Measurements from ENCODE around the gene CAMTA1. TPM values are rescaled to one million over a fixed set of nuclear protein-coding genes. Genes with fewer than 3 reads are reported as not detected.

Gene CAMTA1
- total RNA-seq, 2 donors from 2014 or later = 55.3 to 69.5 TPM

DNA sequence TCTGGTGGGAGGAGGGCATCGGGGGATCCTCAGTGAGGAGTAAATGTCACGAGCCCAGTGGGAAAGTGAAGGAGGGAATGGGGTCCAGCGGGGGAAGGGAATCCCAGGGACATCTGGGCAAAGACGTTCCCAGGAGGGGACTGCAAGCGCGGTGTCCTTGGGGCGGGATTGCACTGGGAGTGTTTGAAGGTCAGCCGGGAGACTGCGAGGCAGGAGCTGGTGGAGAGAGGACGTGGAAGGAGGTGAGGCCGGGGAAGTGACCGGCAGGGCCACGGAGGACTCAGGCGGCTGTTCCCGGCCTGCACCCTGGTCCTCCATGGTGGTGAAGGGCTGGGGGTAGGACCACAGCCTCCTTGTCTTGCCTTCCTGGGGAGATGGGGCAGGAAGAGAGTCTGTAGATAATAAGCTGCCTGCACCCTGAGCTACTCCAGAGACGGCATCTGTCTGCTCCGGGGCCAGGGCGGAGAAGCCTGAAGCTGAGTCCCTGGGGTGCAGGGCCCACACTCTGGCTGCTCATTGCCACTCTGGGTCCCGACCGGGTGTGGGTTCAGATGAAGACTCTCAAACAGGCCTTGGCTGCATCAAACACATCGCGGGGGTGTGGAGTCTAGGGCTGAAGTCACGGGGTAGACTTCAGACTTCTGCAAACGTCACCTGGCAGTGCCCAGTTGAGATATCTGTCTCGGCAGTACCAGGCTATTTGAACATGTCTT lies 264.8 kb downstream of the CAMTA1 start:
- no peak overlapping the region for H3K4me3 Mint-ChIP-seq
- no peaks in the 10 kb centered on the region for H3K4me1 Mint-ChIP-seq
- DNase-seq (no peak), ATAC-seq (no peak)
- H3K9me3 ChIP-seq (ENCODE audit: control insufficient read depth, low read length, poor library complexity, severe bottlenecking) = peaks cover under 1% of the 10 kb centered on the region
- peaks cover 54% of the 10 kb centered on the region for H3K27me3 Mint-ChIP-seq
- no peaks in the 10 kb centered on the region for H3K36me3 Mint-ChIP-seq (ENCODE audit: low read depth)
- H3K27ac Mint-ChIP-seq = no peak overlapping the region

DNA sequence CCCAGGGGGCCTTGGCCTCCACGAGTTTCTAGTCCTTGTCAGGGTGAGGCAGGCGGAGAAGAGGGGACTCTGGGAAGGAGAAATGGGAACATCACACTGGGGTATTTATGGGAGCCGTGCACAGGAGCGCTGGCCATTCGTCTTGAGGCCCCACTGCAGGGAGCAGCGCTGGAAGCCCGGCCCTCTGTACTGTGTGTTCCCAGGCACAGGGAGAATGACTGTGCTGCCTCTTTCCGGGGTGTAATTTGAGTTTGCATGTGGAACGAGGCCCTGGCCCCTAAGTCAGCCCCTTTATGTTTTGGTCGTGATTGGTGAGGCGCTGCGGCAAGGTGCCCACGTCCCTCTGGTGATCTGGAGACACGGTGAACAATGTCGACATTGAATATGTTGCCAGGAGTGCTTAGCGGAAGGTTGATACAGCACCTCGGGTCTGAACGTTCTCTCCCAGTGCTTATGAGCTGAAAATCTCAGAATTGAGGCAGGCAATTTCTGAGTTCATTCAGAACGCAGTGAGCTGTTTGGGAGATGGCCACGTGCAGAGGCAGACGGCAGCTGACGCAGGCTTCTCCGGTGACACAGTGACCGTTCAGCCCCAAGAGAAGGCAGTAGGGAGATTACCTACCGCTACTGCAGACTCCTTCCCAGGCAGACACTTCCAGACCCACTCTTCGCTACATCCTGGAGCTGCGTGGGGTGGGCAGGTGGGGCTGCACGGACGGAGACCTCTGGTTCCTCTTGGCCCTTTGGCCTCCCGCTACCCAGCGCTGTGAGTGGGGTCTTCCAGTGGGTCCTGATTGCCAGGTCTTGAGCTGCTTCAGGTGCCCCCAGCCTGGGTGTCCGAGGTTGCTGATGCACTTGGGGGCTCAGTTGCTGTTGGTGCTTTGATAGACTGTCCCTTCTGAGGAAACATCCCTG lies 265.8 kb downstream of the CAMTA1 start:
- H3K4me3 Mint-ChIP-seq = no peak overlapping the region
- peaks cover 53% of the 10 kb centered on the region for H3K27me3 Mint-ChIP-seq
- H3K36me3 Mint-ChIP-seq (ENCODE audit: low read depth) = no peaks in the 10 kb centered on the region
- DNase-seq (no peak), ATAC-seq (no peak)
- peaks cover 2% of the 10 kb centered on the region for H3K9me3 ChIP-seq (ENCODE audit: control insufficient read depth, low read length, poor library complexity, severe bottlenecking)
- no peaks in the 10 kb centered on the region for H3K4me1 Mint-ChIP-seq
- no peak overlapping the region for H3K27ac Mint-ChIP-seq

DNA sequence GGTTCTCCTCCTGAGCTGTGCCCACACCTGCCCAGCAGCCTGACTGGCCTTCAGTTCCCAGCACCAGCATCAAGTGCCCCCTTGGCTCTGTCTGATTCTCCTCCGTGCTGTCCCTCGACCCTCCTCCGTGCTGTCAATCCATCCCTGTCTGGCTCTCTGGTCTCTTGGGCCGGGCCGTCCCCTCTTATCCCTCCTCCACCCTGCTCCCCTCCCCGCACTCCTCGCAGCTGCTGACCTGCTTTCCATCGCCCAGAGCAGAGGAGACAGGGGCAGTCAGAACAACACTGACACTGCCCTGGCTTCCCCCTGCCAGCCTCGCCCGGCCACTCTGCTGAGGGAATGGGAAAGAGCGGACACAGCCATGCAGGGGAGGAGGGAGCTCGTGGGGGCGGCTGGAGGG lies 267.4 kb downstream of the CAMTA1 start:
- H3K9me3 ChIP-seq (ENCODE audit: control insufficient read depth, low read length, poor library complexity, severe bottlenecking) = peaks cover 2% of the 10 kb centered on the region
- no peaks in the 10 kb centered on the region for H3K36me3 Mint-ChIP-seq (ENCODE audit: low read depth)
- H3K27me3 Mint-ChIP-seq = peaks cover 51% of the 10 kb centered on the region
- DNase-seq = no peak
- no peak overlapping the region for H3K4me3 Mint-ChIP-seq
- H3K4me1 Mint-ChIP-seq = peaks cover 2% of the 10 kb centered on the region
- ATAC-seq = no peak
- H3K27ac Mint-ChIP-seq = no peak overlapping the region

DNA sequence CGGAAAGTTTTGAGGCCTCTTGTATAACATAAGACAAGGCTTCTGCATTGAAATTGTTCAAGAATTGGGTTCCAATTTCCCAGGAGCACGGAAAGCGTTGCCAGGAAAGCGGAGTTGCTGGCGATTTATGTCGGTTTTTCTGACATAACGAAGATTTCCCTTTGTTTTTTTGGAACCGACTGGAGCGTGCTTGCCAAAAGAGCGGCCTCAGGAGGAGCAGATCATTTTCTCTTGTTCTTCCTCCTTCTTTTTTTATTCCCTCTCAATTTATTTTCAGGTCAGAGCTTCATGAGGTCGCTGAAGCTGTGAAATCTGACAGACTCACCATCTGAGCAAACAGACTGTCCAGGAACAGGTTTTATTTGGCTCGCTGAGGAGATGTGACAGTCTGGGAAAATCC lies 275.5 kb downstream of the CAMTA1 start:
- DNase-seq = no peak
- Mint-ChIP-seq H3K27me3 (peaks cover 50% of the 10 kb centered on the region), H3K4me3 (no peak overlapping the region), H3K27ac (no peak overlapping the region), H3K36me3 (ENCODE audit: low read depth) (no peaks in the 10 kb centered on the region), H3K4me1 (peaks cover 2% of the 10 kb centered on the region)
- no peaks in the 10 kb centered on the region for H3K9me3 ChIP-seq (ENCODE audit: control insufficient read depth, low read length, poor library complexity, severe bottlenecking)
- no peak for ATAC-seq

DNA sequence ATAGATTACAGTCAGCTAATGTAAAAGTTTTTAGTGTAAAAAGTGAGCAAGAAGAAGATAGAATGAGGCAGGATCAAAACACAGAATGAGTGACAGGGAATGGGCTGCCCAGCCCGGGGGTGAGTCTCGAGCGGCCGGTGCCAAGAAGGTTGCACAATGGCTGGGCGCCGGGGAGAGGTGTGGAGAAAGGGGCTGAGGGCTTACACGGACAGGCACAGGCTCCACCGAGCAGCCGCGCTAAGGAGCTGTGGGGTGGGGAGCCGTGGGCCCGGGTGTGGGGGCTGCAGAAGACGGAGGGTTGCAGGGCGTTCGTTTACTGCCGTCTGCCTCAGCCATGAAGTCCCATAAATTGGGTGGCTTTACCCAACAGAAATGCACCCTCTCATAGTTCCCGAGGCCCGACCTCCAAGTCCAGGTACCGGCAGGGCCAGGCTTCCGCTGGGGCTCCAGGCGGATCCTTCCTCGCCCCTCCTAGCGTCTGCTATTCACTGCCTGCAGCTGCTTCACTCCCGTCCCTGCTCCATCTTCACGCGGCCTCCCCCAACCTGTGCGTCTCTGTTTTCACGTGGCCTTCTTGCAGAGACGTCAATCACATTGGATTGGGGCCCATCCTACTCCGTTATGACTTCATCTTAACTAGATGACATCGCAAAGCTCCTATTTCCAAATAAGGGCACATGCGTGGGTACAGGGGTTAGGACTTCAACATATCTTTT lies 277.2 kb downstream of the CAMTA1 start:
- H3K4me3 Mint-ChIP-seq = no peak overlapping the region
- H3K4me1 Mint-ChIP-seq = no peaks in the 10 kb centered on the region
- no peak for ATAC-seq
- no peak for DNase-seq
- no peaks in the 10 kb centered on the region for H3K9me3 ChIP-seq (ENCODE audit: control insufficient read depth, low read length, poor library complexity, severe bottlenecking)
- H3K27me3 Mint-ChIP-seq = peaks cover 62% of the 10 kb centered on the region
- peaks cover 2% of the 10 kb centered on the region for H3K36me3 Mint-ChIP-seq (ENCODE audit: low read depth)
- H3K27ac Mint-ChIP-seq = no peak overlapping the region

DNA sequence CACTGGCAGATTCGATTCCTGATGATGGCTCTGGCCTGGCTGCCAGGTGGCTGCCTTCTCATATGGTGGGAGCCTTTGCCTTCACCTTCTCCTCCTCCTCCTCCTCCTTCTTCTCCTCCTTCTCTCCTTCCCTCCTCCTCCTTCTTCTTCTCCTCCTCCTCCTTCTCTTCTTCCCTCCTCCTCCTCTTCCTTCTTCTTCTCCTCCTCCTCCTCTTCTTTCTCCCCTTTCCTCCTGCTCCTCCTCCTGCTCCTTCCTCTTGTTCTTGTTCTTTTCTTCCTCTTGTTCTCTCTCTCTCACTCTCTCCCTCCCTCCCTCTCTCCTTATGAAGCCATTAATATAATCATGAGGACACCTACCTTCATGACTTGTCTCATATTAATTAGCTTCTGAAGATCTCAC lies 278.7 kb downstream of the CAMTA1 start:
- DNase-seq (no peak), ATAC-seq (no peak)
- H3K4me1 Mint-ChIP-seq = no peaks in the 10 kb centered on the region
- peaks cover 2% of the 10 kb centered on the region for H3K36me3 Mint-ChIP-seq (ENCODE audit: low read depth)
- H3K27ac Mint-ChIP-seq = no peak overlapping the region
- H3K4me3 Mint-ChIP-seq = no peak overlapping the region
- no peaks in the 10 kb centered on the region for H3K9me3 ChIP-seq (ENCODE audit: control insufficient read depth, low read length, poor library complexity, severe bottlenecking)
- peaks cover 67% of the 10 kb centered on the region for H3K27me3 Mint-ChIP-seq

DNA sequence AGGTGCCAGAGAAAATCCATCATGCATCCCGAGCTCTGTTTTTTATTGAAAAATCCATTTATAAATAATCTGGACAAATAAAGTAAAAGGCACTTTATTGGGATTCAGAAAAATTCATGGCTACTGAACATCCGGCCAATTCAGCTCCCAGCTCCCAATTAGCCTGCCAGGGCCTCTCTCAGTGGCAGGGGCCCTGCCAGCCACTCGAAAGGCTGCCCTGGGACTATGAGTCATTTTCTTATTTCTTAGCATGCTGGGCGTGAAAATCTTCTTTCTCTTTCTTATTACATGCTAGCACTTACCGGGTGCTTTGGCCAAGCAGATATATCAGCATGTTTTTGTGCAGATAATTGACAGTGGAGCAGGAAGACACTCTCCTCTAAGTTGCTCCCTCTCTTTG lies 283.3 kb downstream of the CAMTA1 start:
- Mint-ChIP-seq H3K4me3 (no peak overlapping the region), H3K27ac (no peak overlapping the region), H3K4me1 (no peaks in the 10 kb centered on the region), H3K27me3 (peaks cover 65% of the 10 kb centered on the region), H3K36me3 (ENCODE audit: low read depth) (peaks cover 2% of the 10 kb centered on the region)
- no peak for ATAC-seq
- H3K9me3 ChIP-seq (ENCODE audit: control insufficient read depth, low read length, poor library complexity, severe bottlenecking) = no peaks in the 10 kb centered on the region
- no peak for DNase-seq

DNA sequence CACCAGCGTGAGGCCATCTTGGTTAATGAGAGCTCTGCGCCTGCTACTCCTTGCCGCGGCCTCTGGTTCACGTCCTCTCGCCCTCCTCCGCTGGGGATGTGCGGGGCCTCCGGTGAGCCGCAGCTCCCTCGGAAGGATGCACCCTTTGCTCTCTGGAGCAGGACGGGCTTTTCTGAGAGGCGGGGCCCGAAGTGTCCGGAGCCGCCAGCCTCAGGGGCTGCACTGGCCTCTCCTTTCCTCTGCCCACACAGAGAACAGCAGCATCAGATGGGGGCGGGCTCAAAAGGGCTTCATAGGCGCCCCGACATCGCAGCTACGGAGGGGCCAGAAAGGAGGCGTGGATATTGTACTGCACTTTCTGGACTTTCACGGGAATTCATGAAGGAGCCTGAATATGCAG lies 284.7 kb downstream of the CAMTA1 start:
- H3K27ac Mint-ChIP-seq = no peak overlapping the region
- H3K27me3 Mint-ChIP-seq = peaks cover 56% of the 10 kb centered on the region

DNA sequence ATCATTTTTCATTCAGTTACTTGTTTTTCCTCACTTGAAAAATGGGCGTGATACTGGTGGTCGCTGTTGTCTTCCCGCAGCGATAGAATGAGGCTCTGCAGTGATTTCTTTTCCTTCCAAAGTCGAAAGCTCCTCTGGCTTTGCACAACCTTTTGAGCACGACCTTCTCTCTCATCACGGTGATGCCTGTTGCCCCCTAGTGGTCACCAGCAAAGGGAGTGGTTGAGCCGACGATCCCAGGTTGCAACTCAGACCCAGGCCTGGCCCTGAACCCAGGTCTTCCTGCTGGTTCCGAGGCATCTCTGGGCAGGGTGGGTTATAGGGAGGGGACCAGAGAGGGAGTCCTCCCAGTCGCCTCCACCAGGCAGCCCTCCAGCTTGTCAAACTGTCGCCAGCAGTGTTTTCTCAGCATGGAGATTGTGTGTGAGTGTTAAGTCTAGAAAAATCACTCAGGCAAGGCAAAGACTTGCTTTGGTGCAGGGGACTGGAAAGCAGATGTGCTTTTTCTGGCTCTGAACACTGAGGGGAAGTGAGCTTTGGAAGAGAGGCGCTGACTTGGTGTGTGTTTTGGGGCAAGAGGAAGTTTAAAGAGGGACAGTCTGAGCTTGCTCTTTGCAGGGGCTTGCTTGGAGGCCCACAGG lies 285.3 kb downstream of the CAMTA1 start:
- DNase-seq = peak in 2 of 3 donors; percentile 13 to 32
- Mint-ChIP-seq H3K36me3 (ENCODE audit: low read depth) (peaks cover 2% of the 10 kb centered on the region), H3K27me3 (peaks cover 50% of the 10 kb centered on the region), H3K27ac (no peak overlapping the region), H3K4me3 (no peak overlapping the region), H3K4me1 (no peaks in the 10 kb centered on the region)
- no peaks in the 10 kb centered on the region for H3K9me3 ChIP-seq (ENCODE audit: control insufficient read depth, low read length, poor library complexity, severe bottlenecking)
- ATAC-seq = no peak

More for the DNA sequence above, 284.7 kb downstream of the CAMTA1 start:
- Mint-ChIP-seq H3K36me3 (ENCODE audit: low read depth) (peaks cover 2% of the 10 kb centered on the region), H3K4me1 (no peaks in the 10 kb centered on the region), H3K4me3 (no peak overlapping the region)
- DNase-seq (no peak), ATAC-seq (no peak)
- no peaks in the 10 kb centered on the region for H3K9me3 ChIP-seq (ENCODE audit: control insufficient read depth, low read length, poor library complexity, severe bottlenecking)

DNA sequence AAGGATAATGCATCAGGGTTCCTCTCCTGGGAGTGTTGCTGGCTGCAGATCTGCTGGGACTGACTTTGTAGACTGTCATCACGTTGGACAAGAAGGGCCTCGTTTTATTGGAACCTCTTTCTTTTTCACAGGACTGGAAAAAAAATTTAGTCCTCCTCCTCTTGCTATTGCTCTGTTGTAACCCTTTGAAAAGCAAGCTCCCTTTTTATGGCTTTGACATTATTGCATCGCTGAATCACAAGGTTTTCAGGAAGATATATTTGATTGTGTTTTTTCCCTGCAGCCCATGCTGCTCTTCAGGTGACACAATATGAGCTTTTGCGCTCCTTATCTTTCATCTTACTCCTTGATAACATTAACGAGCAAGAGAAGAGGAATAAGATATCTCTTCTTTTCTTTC lies 290.9 kb downstream of the CAMTA1 start:
- H3K4me1 Mint-ChIP-seq = no peaks in the 10 kb centered on the region

DNA sequence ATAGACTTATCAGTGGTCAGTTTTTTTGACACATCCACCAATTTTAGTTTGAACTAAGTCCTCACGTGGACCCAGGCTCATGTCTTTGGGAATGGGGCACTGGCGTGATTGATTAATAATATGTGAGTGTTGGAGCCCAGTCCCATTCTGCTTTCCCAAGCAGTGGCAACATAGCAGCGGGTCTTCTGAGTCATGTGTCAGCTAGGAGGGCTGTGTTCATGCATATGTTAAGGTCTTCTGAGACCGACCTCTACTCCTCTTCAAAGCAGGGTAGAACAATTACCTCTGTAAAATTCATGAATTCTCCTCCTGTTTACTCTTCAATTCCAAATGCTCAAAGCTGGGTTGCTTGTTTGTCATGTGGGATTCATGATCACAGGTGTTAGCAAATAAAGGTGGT lies 291.3 kb downstream of the CAMTA1 start:
- no peaks in the 10 kb centered on the region for H3K9me3 ChIP-seq (ENCODE audit: control insufficient read depth, low read length, poor library complexity, severe bottlenecking)
- Mint-ChIP-seq H3K4me1 (no peaks in the 10 kb centered on the region), H3K27ac (no peak overlapping the region), H3K27me3 (peaks cover 7% of the 10 kb centered on the region), H3K36me3 (ENCODE audit: low read depth) (no peaks in the 10 kb centered on the region), H3K4me3 (no peak overlapping the region)
- DNase-seq (no peak), ATAC-seq (no peak)

More for the DNA sequence above, 290.9 kb downstream of the CAMTA1 start:
- H3K4me3 Mint-ChIP-seq = no peak overlapping the region
- no peaks in the 10 kb centered on the region for H3K36me3 Mint-ChIP-seq (ENCODE audit: low read depth)
- DNase-seq (no peak), ATAC-seq (no peak)
- H3K27ac Mint-ChIP-seq = no peak overlapping the region
- peaks cover 7% of the 10 kb centered on the region for H3K27me3 Mint-ChIP-seq
- no peaks in the 10 kb centered on the region for H3K9me3 ChIP-seq (ENCODE audit: control insufficient read depth, low read length, poor library complexity, severe bottlenecking)

DNA sequence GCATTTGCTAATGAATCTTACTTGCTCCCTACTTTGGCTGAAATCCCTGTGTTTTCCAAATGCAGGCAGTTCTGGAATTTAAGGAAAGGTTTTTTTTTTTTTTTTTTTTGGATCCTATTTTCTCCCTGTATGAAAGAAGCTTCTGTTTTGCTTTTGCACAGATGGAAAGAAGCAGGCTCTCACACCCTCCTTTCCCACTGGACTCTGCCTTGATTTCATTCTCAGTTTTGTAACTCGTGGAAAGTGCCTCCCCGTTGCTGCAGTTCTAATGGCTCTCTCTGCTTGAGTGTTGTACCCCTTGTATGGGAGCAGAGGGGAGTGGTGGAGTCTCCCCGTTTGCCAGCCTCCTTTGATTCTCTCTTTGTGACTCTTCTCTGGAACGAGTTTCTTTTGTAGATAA lies 291.9 kb downstream of the CAMTA1 start:
- Mint-ChIP-seq H3K27me3 (peaks cover 5% of the 10 kb centered on the region), H3K27ac (no peak overlapping the region), H3K36me3 (ENCODE audit: low read depth) (no peaks in the 10 kb centered on the region), H3K4me1 (no peaks in the 10 kb centered on the region), H3K4me3 (no peak overlapping the region)
- DNase-seq (no peak), ATAC-seq (no peak)
- no peaks in the 10 kb centered on the region for H3K9me3 ChIP-seq (ENCODE audit: control insufficient read depth, low read length, poor library complexity, severe bottlenecking)

DNA sequence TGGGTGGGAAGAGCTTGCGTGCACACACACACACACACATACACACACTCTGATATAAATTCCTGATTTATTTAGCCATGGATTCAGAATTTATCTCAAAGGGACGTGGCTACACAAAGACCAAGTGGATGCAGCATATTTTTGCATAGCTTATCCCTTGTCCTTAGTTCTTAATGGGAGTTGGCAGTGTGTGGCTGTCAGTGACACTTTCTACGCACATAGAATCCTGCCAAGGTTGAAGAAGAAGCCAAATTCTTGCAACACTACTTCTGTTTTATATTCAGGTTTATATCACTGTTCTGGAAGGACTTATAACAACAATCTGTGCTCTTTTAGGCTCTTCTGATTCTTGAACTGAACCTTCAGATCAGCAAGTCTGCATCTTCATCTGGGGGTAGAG lies 292.7 kb downstream of the CAMTA1 start:
- H3K36me3 Mint-ChIP-seq (ENCODE audit: low read depth) = no peaks in the 10 kb centered on the region
- H3K4me3 Mint-ChIP-seq = no peak overlapping the region
- no peaks in the 10 kb centered on the region for H3K27me3 Mint-ChIP-seq
- ATAC-seq = no peak
- DNase-seq = no peak
- no peaks in the 10 kb centered on the region for H3K9me3 ChIP-seq (ENCODE audit: control insufficient read depth, low read length, poor library complexity, severe bottlenecking)
- no peak overlapping the region for H3K27ac Mint-ChIP-seq
- H3K4me1 Mint-ChIP-seq = no peaks in the 10 kb centered on the region
